HUES48 (cell line): Measurements from ENCODE around the gene ACYP1.

Experiments
- H3K27ac ChIP-seq: one replicate; pipeline ENCODE4 v1.7.0; 2013; ENCODE audit warnings: low read depth, low read length, inconsistent platforms
- H3K27me3 ChIP-seq: 2 replicates; pipeline ENCODE4 v1.6.1; 2013; ENCODE audit warnings: mild to moderate bottlenecking, low read length; ENCODE audit not compliant: control insufficient read depth, insufficient read depth
- H3K36me3 ChIP-seq: 2 replicates; pipeline ENCODE4 v1.6.1; 2013; ENCODE audit warnings: low read length; ENCODE audit not compliant: control insufficient read depth, insufficient read depth
- H3K4me1 ChIP-seq: 2 replicates; pipeline ENCODE4 v1.6.1; 2013; ENCODE audit warnings: mild to moderate bottlenecking, low read length; ENCODE audit not compliant: control insufficient read depth, insufficient read depth
- H3K4me3 ChIP-seq: 2 replicates; pipeline ENCODE4 v1.5.1; 2013; ENCODE audit warnings: mild to moderate bottlenecking, low read depth, low read length
- H3K9ac ChIP-seq: 2 replicates; pipeline ENCODE4 v1.6.1; 2013; ENCODE audit warnings: mild to moderate bottlenecking, low read depth, low read length, moderate library complexity
- H3K9me3 ChIP-seq: 2 replicates; pipeline ENCODE4 v1.6.1; 2013; ENCODE audit warnings: low read length; ENCODE audit not compliant: control insufficient read depth, insufficient read depth

ACYP1 gene

GRCh38 chr14:75050852-75051555 is 12.8 kb downstream of the ACYP1 start, which contains the start of gene MLH3:
Gene MLH3 (minus strand): TSS chr14:75051467. CDS start chr14:75049655, 1,812 bp downstream.
- Histone ChIP-seq H3K27me3 (no peaks in the 10 kb centered on the region), H3K27ac (peak within 1 kb of the TSS; percentile 92), H3K4me1 (no peaks in the 10 kb centered on the region), H3K9me3 (no peaks in the 10 kb centered on the region), H3K4me3 (peak within 1 kb of the TSS; percentile 72), H3K36me3 (no peaks in the 10 kb centered on the region; the same call in 1 of the 2 replicates), H3K9ac (peak within 1 kb of the TSS; percentile 83)

DNA sequence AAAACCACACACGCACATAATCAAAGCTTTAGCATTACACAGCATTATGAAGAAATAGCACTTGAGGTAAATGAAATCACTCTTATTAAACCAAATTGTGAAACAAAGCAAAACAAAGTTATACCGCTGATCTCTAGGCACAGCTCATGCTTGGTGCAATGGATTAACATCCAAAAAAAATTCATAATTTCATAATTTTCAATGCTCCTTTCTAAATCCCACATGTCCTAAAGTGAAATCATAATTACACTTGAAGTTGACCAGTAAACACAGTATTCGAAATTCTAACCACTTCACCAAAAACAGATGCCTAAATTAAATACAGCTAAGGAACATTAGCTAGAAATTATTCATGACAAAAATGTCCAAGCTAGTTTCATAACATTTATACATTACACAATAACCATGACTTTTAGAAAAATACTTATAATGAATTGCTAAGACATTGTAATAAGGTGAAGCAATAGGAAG is 14.1 kb downstream of the ACYP1 start:
- no peaks in the 10 kb centered on the region for H3K27me3 ChIP-seq
- H3K27ac ChIP-seq, result no peak overlapping the region
- no peaks in the 10 kb centered on the region for H3K4me1 ChIP-seq
- H3K36me3 ChIP-seq, result no peaks in the 10 kb centered on the region; the same call in 1 of the 2 replicates
- H3K9me3 ChIP-seq, result no peaks in the 10 kb centered on the region
- no peak overlapping the region for H3K9ac ChIP-seq
- H3K4me3 ChIP-seq, result no peak overlapping the region

DNA sequence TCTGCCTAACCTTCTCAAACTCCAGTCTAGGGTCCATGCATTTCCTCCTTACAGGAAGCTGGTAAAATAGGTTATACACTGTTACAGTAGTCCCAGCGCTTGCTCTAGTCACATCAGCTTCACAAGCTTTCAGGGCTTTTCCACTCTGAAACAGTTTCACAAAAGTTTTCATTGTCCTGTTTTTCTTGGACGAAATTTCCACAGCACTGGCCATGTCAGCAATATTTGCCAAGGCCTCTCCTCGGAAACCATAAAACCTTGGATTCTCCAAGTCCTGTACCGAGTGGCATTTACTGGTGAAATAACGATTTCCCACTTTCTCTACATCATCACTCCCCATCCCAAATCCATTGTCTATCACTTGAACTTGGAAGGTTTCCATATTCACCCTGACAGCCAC is 14.7 kb downstream of the ACYP1 start:
- H3K4me3 ChIP-seq, result no peak overlapping the region
- H3K36me3 ChIP-seq, result no peaks in the 10 kb centered on the region; the same call in 1 of the 2 replicates
- H3K9ac ChIP-seq, result no peak overlapping the region
- no peaks in the 10 kb centered on the region for H3K9me3 ChIP-seq
- H3K4me1 ChIP-seq, result no peaks in the 10 kb centered on the region
- H3K27me3 ChIP-seq, result no peaks in the 10 kb centered on the region
- H3K27ac ChIP-seq, result no peak overlapping the region

DNA sequence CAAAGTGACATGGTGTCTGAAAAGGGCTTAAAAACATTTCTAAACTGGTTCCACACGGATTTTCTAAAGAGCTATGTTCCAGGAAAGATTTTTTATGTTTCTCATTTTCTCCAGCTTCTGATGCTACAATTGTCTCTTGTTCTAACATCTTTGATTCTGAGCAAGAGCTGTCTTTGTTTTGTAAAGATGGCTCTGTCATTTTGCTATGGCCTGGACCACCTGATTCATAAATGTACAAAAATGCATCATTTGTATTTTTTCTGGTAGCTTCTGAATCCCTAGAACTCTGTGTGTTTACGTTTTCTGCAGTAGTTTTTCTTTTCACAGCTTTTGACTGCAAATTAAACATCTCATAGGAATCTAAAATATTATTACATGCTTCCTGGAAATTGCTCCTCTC is 15.7 kb downstream of the ACYP1 start:
- Histone ChIP-seq H3K4me3 (no peak overlapping the region), H3K4me1 (no peaks in the 10 kb centered on the region), H3K9me3 (no peaks in the 10 kb centered on the region), H3K36me3 (no peaks in the 10 kb centered on the region), H3K9ac (no peak overlapping the region), H3K27ac (no peak overlapping the region), H3K27me3 (no peaks in the 10 kb centered on the region)

- no peaks in the 10 kb centered on the region for H3K27me3 ChIP-seq
- no peak overlapping the region for H3K9ac ChIP-seq
- H3K36me3 ChIP-seq, result no peaks in the 10 kb centered on the region
- H3K4me1 ChIP-seq, result no peaks in the 10 kb centered on the region
- H3K4me3 ChIP-seq, result no peak overlapping the region
- no peak overlapping the region for H3K27ac ChIP-seq
- no peaks in the 10 kb centered on the region for H3K9me3 ChIP-seq
These were observed 16.3 kb downstream of the ACYP1 start for GRCh38 chr14:75047506-75047905.

DNA sequence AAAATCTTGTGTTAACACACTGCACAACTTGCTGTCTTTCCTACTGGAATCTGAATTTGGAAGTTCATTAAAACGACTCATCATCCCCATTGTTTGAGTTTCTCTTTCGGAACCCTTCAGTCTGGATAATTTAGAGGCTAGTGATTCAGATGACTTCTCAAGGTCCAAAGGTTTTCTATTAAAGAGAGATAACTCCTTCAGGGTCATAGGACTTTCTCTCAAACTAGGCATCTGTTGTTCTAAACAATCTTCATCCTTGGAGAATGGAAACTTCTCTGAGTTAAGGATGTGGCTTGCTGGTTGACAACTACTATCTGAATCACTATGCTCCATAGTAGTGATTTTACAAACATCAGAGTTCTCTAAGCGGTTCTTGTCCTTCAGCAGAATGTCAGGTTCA is 16.9 kb downstream of the ACYP1 start:
- Histone ChIP-seq H3K4me1 (no peaks in the 10 kb centered on the region), H3K36me3 (peaks cover 4% of the 10 kb centered on the region; the same call in 1 of the 2 replicates), H3K27me3 (no peaks in the 10 kb centered on the region), H3K4me3 (no peak overlapping the region), H3K9me3 (no peaks in the 10 kb centered on the region), H3K27ac (no peak overlapping the region), H3K9ac (no peak overlapping the region)

DNA sequence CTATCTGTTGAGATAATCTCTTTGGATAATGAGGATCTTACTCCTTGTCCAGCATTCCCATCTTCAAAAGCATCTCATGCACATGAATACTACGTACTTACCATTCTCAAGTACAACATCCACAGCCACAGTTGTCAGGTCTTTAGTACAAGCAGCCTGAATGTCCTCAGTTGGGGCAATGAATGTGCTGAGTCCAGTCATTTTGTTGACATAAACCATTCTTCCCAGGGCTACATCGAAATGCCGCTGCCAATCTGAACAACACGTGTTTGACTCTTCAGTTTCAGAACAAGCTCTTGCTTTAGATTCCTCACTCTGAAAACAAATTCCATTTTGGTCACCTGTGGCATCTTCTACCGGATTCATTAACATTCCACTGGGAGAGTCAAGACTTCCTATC is 17.5 kb downstream of the ACYP1 start:
- Histone ChIP-seq H3K9me3 (no peaks in the 10 kb centered on the region), H3K27ac (no peak overlapping the region), H3K4me3 (no peak overlapping the region), H3K27me3 (no peaks in the 10 kb centered on the region), H3K4me1 (no peaks in the 10 kb centered on the region), H3K9ac (no peak overlapping the region), H3K36me3 (peaks cover 4% of the 10 kb centered on the region; the same call in 1 of the 2 replicates)

- no peaks in the 10 kb centered on the region for H3K27me3 ChIP-seq
- H3K36me3 ChIP-seq, result peaks cover 9% of the 10 kb centered on the region; the same call in 1 of the 2 replicates
- no peak overlapping the region for H3K9ac ChIP-seq
- no peaks in the 10 kb centered on the region for H3K4me1 ChIP-seq
- no peaks in the 10 kb centered on the region for H3K9me3 ChIP-seq
- no peak overlapping the region for H3K27ac ChIP-seq
- no peak overlapping the region for H3K4me3 ChIP-seq
These were observed 19.1 kb downstream of the ACYP1 start for GRCh38 chr14:75044752-75045151.

DNA sequence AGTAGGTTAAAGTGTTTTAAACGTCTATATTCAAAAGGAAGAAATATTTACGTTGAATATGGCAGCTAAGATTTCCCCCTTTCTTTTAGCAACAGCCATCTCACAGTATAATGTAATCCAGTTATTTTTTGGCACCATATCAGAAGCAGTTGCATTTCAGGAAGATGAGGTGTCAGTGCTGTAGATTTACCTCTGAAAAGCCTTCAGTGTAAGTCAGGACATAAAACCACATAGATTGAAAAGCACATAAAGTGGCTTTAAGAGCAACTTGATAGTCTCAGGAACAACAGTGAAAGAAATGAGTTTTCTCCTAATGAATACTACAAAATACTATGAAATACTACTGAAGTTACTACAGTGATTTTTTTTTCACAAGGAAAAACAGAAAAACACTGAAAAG is 19.5 kb downstream of the ACYP1 start:
- H3K4me3 ChIP-seq, result no peak overlapping the region
- no peaks in the 10 kb centered on the region for H3K4me1 ChIP-seq
- H3K27me3 ChIP-seq, result no peaks in the 10 kb centered on the region
- no peaks in the 10 kb centered on the region for H3K9me3 ChIP-seq
- no peak overlapping the region for H3K27ac ChIP-seq
- H3K9ac ChIP-seq, result no peak overlapping the region
- H3K36me3 ChIP-seq, result peaks cover 13% of the 10 kb centered on the region; the same call in 1 of the 2 replicates

DNA sequence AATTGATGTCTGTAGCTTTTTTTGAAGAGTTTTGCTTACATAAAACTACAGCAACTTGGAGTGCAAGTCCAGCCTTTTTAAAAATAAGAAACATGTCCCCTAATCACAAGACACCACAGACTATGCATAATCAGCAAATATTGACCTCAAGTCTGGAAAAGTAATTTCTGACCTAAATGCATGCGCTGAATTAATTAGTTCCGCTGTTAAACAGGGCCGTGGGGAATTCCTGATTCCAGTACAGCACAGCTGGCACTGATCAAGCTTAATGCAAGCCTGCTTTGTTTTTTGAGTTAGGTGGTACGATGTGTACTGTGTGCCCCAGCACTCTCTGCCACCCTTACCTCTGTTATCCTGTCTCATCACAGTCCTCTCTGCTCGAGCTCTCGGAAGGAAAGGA is 21.8 kb downstream of the ACYP1 start:
- no peak overlapping the region for H3K4me3 ChIP-seq
- no peaks in the 10 kb centered on the region for H3K4me1 ChIP-seq
- no peaks in the 10 kb centered on the region for H3K9me3 ChIP-seq
- no peak overlapping the region for H3K9ac ChIP-seq
- H3K27me3 ChIP-seq, result no peaks in the 10 kb centered on the region
- H3K36me3 ChIP-seq, result peaks cover 26% of the 10 kb centered on the region; the same call in 1 of the 2 replicates
- H3K27ac ChIP-seq, result no peak overlapping the region

DNA sequence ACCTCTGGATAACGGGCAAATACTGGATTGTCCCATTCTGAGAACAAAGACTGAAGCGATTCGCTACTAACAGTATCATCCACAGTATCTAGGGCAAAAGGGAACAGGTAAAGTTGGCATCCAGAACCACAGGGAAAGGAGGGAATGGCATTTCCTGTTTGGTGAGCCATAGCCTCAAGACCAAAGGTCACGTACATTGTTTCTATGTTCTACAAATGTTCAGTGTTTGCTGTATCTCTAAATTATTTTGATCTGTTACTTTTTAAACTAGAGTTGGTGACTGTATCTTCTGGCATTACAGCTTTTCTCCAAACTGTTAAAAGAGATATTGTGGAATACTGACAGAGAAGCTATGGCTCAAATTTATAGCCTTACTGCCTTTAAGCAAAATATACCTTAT is 22.2 kb downstream of the ACYP1 start:
- Histone ChIP-seq H3K9me3 (no peaks in the 10 kb centered on the region), H3K27me3 (no peaks in the 10 kb centered on the region), H3K27ac (no peak overlapping the region), H3K9ac (no peak overlapping the region), H3K36me3 (peaks cover 30% of the 10 kb centered on the region; the same call in 1 of the 2 replicates), H3K4me3 (no peak overlapping the region), H3K4me1 (no peaks in the 10 kb centered on the region)
